Fibroblast of the aortic adventitia (primary cell): ENCODE measurements around the gene TMPO. TPM values are rescaled to one million over a fixed set of nuclear protein-coding genes. Genes with fewer than 3 reads are reported as not detected.
"Not testable (repeated sequence)": the region's sequence is repeated elsewhere in the genome, so short reads cannot be mapped to it uniquely, and the experiment has no call there.

ENCODE experiments used
- DNase-seq: peaks from one replicate; pipeline ENCODE4 v3.0.0-alpha.2; 2010; ENCODE audit warnings: low read depth
- H3K4me3 ChIP-seq: 2 replicates; pipeline ENCODE4 v1.5.1; 2011; ENCODE audit warnings: low read depth, mild to moderate bottlenecking, control low read depth, low read length, moderate library complexity
- total RNA-seq: library from RNA; depleted of rRNA; stranded (reverse); fragments of >200 nt; gene quantifications from 2 replicates; pipeline ENCODE4 v1.2.3, GENCODE V29; 2012; ENCODE audit warnings: low replicate concordance
- TF ChIP-seq, protein P1 (sequence below): IDR thresholded peaks from 2 replicates; pipeline ENCODE4 v1.5.1; 2011; ENCODE audit warnings: mild to moderate bottlenecking, low read length, control low read depth, inconsistent platforms; ENCODE audit not compliant: insufficient read depth

TMPO gene
- total RNA-seq, 1 donor, result 130 TPM

- DNase-seq, result no peak
- TF ChIP-seq, protein P1, sequence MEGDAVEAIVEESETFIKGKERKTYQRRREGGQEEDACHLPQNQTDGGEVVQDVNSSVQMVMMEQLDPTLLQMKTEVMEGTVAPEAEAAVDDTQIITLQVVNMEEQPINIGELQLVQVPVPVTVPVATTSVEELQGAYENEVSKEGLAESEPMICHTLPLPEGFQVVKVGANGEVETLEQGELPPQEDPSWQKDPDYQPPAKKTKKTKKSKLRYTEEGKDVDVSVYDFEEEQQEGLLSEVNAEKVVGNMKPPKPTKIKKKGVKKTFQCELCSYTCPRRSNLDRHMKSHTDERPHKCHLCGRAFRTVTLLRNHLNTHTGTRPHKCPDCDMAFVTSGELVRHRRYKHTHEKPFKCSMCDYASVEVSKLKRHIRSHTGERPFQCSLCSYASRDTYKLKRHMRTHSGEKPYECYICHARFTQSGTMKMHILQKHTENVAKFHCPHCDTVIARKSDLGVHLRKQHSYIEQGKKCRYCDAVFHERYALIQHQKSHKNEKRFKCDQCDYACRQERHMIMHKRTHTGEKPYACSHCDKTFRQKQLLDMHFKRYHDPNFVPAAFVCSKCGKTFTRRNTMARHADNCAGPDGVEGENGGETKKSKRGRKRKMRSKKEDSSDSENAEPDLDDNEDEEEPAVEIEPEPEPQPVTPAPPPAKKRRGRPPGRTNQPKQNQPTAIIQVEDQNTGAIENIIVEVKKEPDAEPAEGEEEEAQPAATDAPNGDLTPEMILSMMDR, result no peak
- no peak overlapping the region for H3K4me3 ChIP-seq
These were observed 44.3 kb upstream of the TMPO start for GRCh38 chr12:98471085-98471484.

DNA sequence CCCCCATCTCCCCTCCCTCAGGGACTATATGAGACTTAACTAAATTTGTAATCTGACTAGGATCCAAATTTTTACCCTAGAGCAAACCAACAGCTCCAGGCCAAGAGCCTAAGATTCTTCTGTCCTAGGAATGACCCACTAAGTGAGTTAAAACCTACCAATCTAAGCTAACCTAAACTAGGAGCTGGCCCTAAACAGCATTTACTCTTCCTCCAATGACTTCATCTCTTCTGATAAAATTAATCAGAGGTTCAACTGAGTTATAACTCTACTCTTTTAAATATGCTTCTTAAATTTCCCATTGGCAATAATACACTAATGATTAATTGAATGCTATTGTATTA lies 39.9 kb upstream of the TMPO start:
- TF ChIP-seq, protein P1, result no peak
- no peak overlapping the region for H3K4me3 ChIP-seq
- no peak for DNase-seq

DNA sequence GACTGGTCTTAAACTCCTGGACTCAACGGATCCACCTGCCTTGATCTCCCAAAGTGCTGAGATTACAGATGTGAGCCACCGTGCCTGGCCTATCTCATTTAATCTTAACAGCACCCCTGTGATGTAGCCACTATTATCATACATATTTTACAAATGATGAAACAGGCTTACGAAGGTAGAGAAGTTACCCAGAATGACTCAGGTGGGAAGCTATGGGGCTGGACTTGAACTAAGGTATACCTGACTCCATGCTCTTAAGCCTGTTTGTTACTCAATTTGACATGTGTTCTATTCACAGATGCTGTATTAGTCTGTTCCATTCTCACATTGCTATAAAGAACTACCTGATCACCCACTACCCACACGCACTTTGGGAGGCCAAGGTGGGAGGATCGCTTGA lies 36.8 kb upstream of the TMPO start:
- H3K4me3 ChIP-seq, result no peak overlapping the region
- DNase-seq, result no peak
- TF ChIP-seq, protein P1, result no peak

DNA sequence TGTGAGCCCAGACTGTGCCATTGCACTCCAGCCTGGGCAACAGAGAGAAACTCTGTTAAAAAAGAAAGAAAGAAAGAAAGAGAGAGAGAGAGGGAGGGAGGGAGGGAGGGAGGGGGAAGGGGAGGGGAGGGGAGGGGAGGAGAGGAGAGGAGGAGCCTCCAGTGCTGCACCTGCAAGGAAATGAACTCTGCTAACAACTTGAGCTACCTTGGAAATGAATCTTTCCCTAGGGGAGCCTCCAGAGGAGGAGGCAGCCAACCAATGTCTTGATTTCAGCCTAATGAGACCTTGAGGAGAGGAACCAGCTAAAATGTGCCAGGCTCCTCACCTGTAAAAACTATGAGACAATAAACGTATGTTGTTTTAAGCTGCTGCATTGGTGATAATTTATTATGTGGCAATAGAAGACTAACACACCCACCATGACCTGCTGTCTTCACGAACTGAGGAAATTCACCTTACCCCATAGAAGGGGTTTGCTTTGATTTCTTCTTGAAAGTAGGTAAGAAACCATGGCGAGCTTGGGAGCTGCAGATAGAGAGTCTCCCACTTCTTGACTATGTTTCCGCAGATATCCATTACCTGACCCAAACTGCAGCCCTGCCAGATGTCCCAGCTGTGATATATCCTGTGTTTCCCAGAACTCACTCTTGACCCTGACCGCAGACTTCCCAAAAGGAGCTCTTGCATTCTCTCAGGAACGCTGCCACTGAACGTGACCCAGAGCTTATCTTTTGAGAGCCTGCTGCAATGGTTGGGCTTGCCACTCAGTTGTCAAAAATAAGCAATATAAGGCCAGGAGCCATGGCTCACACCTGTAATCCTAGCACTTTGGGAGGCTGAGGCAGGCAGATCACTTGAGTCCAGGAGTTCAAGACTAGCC lies 31.5 kb upstream of the TMPO start:
- no peak overlapping the region for H3K4me3 ChIP-seq
- TF ChIP-seq, protein P1, result no peak
- DNase-seq, result no peak

- TF ChIP-seq, protein P1, result no peak
- no peak for DNase-seq
- H3K4me3 ChIP-seq, result no peak overlapping the region
These were observed 29.5 kb upstream of the TMPO start for GRCh38 chr12:98485792-98486340.

- DNase-seq, H3K4me3 ChIP-seq: not testable (repeated sequence)
These were observed 27.0 kb upstream of the TMPO start for GRCh38 chr12:98488416-98488815.

GRCh38 chr12:98489176-98489575 lies 26.2 kb upstream of the TMPO start:
- TF ChIP-seq, protein P1, result no peak
- DNase-seq, result no peak

More at GRCh38 chr12:98489176-98489575, 26.2 kb upstream of the TMPO start:
- no peak overlapping the region for H3K4me3 ChIP-seq
